K562 (cell line): ENCODE measurements around the gene ZNF43. TPM values are rescaled to one million over a fixed set of nuclear protein-coding genes. Genes with fewer than 3 reads are reported as not detected.

Experiments
- ATAC-seq: fragments of 200-7000 bp; cut with Tn5 transposase; 3 replicates; pipeline ENCODE4 v1.9.1; 2020; ENCODE audit warnings: moderate library complexity
- BruUV-seq: library from RNA; stranded (reverse); fragments of 400-500 nt; replicated peaks from 2 replicates; lab custom pipeline; 2021; lab: Mats Ljungman, UMichigan
- CTCF ChIA-PET: fragments of 300-600 bp; formaldehyde crosslinking; extraction: SDS; loops from one replicate; lab custom pipeline; 2021; ENCODE audit warnings: low intra/inter-chr PET ratio; lab: Yijun Ruan, JAX
- POLR2A ChIA-PET: fragments of 300-600, 350-650 bp; sonication (Branson Sonifier 250); formaldehyde crosslinking; extraction: SDS; loops from one replicate; lab custom pipeline; 2021; ENCODE audit warnings: antibody characterized with exemption, inconsistent platforms; lab: Yijun Ruan, JAX
- DNase-seq, 4 experiments: peaks; one replicate each; pipeline versions ENCODE4 v3.0.0 to v3.0.0-alpha.2; 2011 to 2018; ENCODE audit warnings: low spot score in 3 of 4, mixed read lengths in 3 of 4; ENCODE audit errors: extremely low read depth in 1 of 4
- FAIRE-seq: peaks from 2 replicates; lab custom pipeline; 2011; peaks lifted over from hg19 to GRCh38; lab: Jason Lieb, UNC
- H2AFZ ChIP-seq: 2 replicates; pipeline ENCODE4 v1.6.0; 2011; ENCODE audit warnings: low read depth, low read length, control low read depth, inconsistent platforms
- H3K27ac ChIP-seq: fragments of 200-600 bp; 3 replicates; pipeline ENCODE4 v1.8.0; 2011; ENCODE audit warnings: low read depth, mild to moderate bottlenecking, control low read depth, inconsistent platforms, low read length, moderate library complexity, mixed read lengths; ENCODE audit errors: extremely low read depth
- H3K27me3 ChIP-seq, 2 experiments: fragments of 300-600 bp in 1 of 2; 2 replicates in 1 of 2; 3 replicates in 1 of 2; pipeline versions ENCODE4 v1.6.0 to v1.8.0; 2011; ENCODE audit warnings: inconsistent platforms in 2 of 2, low read length in 2 of 2, mild to moderate bottlenecking in 1 of 2, mixed read lengths in 1 of 2, moderate library complexity in 1 of 2; ENCODE audit not compliant: control insufficient read depth in 2 of 2, insufficient read depth in 2 of 2
- H3K36me3 ChIP-seq: fragments of 300-600 bp; 3 replicates; pipeline ENCODE4 v1.8.0; 2011; ENCODE audit warnings: mild to moderate bottlenecking, low read length, inconsistent platforms; ENCODE audit not compliant: control insufficient read depth, insufficient read depth
- H3K4me1 ChIP-seq, 2 experiments: fragments of 200-600 bp in 1 of 2; replicated peaks in 1 of 2; 2 replicates in 1 of 2; 3 replicates in 1 of 2; pipeline versions ENCODE4 v1.5.1 to v1.8.0; 2011; ENCODE audit warnings: inconsistent platforms in 2 of 2, low read length in 2 of 2, mild to moderate bottlenecking in 1 of 2, mixed read lengths in 1 of 2, moderate library complexity in 1 of 2; ENCODE audit not compliant: control insufficient read depth in 2 of 2, insufficient read depth in 2 of 2
- H3K4me2 ChIP-seq: 2 replicates; pipeline ENCODE4 v1.6.1; 2011; ENCODE audit warnings: low read length, control low read depth, inconsistent platforms, mixed read lengths; ENCODE audit not compliant: insufficient read depth
- H3K4me3 ChIP-seq: fragments of 200-600 bp; sonication (generic), shearing (Covaris generic); 2 replicates; pipeline ENCODE4 v1.5.1; 2016; ENCODE audit warnings: control low read depth, inconsistent platforms
- H3K79me2 ChIP-seq: fragments of 200-600 bp; 3 replicates; pipeline ENCODE4 v1.8.0; 2011; ENCODE audit warnings: low read length, inconsistent platforms; ENCODE audit not compliant: control insufficient read depth, insufficient read depth
- H3K9ac ChIP-seq, 2 experiments: 2 replicates each; pipeline versions ENCODE4 v1.6.0 to v1.6.1; 2011; ENCODE audit warnings: low read depth in 2 of 2, low read length in 2 of 2, control low read depth in 1 of 2, inconsistent platforms in 1 of 2, mild to moderate bottlenecking in 1 of 2, mixed read lengths in 1 of 2; ENCODE audit not compliant: insufficient read depth in 1 of 2
- H3K9me1 ChIP-seq: one replicate; pipeline ENCODE4 v1.6.0; 2011; ENCODE audit warnings: inconsistent platforms, mild to moderate bottlenecking, low read length, moderate library complexity; ENCODE audit not compliant: control insufficient read depth, insufficient read depth
- H3K9me3 ChIP-seq: replicated peaks from 2 replicates; pipeline ENCODE4 v1.5.1; 2011; ENCODE audit warnings: low read depth, low read length, inconsistent platforms; ENCODE audit not compliant: control insufficient read depth, insufficient read depth
- H4K20me1 ChIP-seq: replicated peaks from 2 replicates; pipeline ENCODE4 v1.6.1; 2011; ENCODE audit warnings: low read length, inconsistent platforms, mixed read lengths; ENCODE audit not compliant: control insufficient read depth, insufficient read depth
- ASH1L ChIP-seq: fragments of 450-650 bp; IDR thresholded peaks from 2 replicates; pipeline ENCODE4 v1.6.1; 2018; ENCODE audit warnings: borderline replicate concordance, mild to moderate bottlenecking, low read depth; ENCODE audit not compliant: partially characterized antibody
- ATF4 ChIP-seq: fragments of 450-650 bp; formaldehyde crosslinking; IDR thresholded peaks from 2 replicates; pipeline ENCODE4 v1.4.0; 2022; ENCODE audit warnings: mild to moderate bottlenecking, moderate library complexity
- BCLAF1 ChIP-seq, 2 experiments: fragments of 450-650 bp in 1 of 2; IDR thresholded peaks; 2 replicates each; pipeline ENCODE4 v1.6.1; 2011 to 2017; ENCODE audit warnings: low read depth in 2 of 2, antibody characterized with exemption in 1 of 2, borderline replicate concordance in 1 of 2, low read length in 1 of 2, mild to moderate bottlenecking in 1 of 2, mixed read lengths in 1 of 2; ENCODE audit not compliant: control insufficient read depth in 1 of 2
- CXXC5 ChIP-seq: fragments of 250-450 bp; sonication (Bioruptor Pico); IDR thresholded peaks from 2 replicates; pipeline ENCODE4 v1.8.0; 2022; ENCODE audit warnings: inconsistent platforms, mild to moderate bottlenecking, moderate library complexity
- FOXJ3 ChIP-seq: sonication (generic); formaldehyde crosslinking; IDR thresholded peaks from 2 replicates; pipeline ENCODE4 v1.4.0; 2020; ENCODE audit warnings: mild to moderate bottlenecking, missing genetic modification reagents
- MAFG ChIP-seq: fragments of 450-650 bp; conservative IDR thresholded peaks from 2 replicates; pipeline ENCODE4 v1.6.1; 2016; ENCODE audit warnings: missing genetic modification characterization, missing compliant biosample characterization
- RFX7 ChIP-seq: fragments of 250-450 bp; sonication (Bioruptor Pico); IDR thresholded peaks from 2 replicates; pipeline ENCODE4 v1.5.1; 2021; ENCODE audit warnings: mild to moderate bottlenecking
- SMAD2 ChIP-seq: fragments of 150-350 bp; IDR thresholded peaks from 2 replicates; pipeline ENCODE4 v1.6.1; 2014; ENCODE audit warnings: low read depth, mild to moderate bottlenecking, low read length
- SMC3 ChIP-seq: conservative IDR thresholded peaks from 2 replicates; pipeline ENCODE4 v1.6.1; 2011; ENCODE audit warnings: low read depth, low read length, improper control_type of control experiment; ENCODE audit not compliant: insufficient read depth
- SP2 ChIP-seq: IDR thresholded peaks from 2 replicates; pipeline ENCODE4 v1.6.1; 2011; ENCODE audit warnings: mild to moderate bottlenecking, low read depth, low read length, moderate library complexity; ENCODE audit not compliant: poor library complexity, severe bottlenecking; ENCODE audit errors: extremely low read depth
- SREBF2 ChIP-seq: sonication (generic); formaldehyde crosslinking; IDR thresholded peaks from 2 replicates; pipeline ENCODE4 v1.4.0; 2020; ENCODE audit warnings: mild to moderate bottlenecking, missing genetic modification reagents
- TCF7 ChIP-seq: sonication (generic); IDR thresholded peaks from 2 replicates; pipeline ENCODE4 v1.6.1; 2016; ENCODE audit warnings: antibody characterized with exemption, borderline replicate concordance
- XRCC5 ChIP-seq: fragments of 200-400 bp; formaldehyde crosslinking; IDR thresholded peaks from 2 replicates; pipeline ENCODE4 v1.6.1; 2017; ENCODE audit warnings: low read depth, mild to moderate bottlenecking, low read length
- ZBTB49 ChIP-seq: sonication (generic); formaldehyde crosslinking; IDR thresholded peaks from 2 replicates; pipeline ENCODE4 v1.8.0; 2022; ENCODE audit warnings: missing genetic modification reagents, mild to moderate bottlenecking, borderline replicate concordance
- ZNF12 ChIP-seq: sonication (generic); formaldehyde crosslinking; IDR thresholded peaks from 2 replicates; pipeline ENCODE4 v1.4.0; 2020; ENCODE audit warnings: mild to moderate bottlenecking, missing genetic modification reagents
- WGBS: fragments of 100-300 bp; shearing (Covaris generic); methylation state at CpG from one replicate; pipeline ENCODE4 v1.1.6; 2016; ENCODE audit warnings: low coverage, mixed read lengths; ENCODE audit not compliant: insufficient coverage; ENCODE audit errors: missing lambda C conversion rate; 5-methylcytosine and 5-hydroxymethylcytosine counted together
- in situ Hi-C: fragments of 300-500 bp; cut with MboI; formaldehyde crosslinking; loops from 4 replicates; pipeline ENCODE4 v1.15.0; 2018; ENCODE audit warnings: inconsistent platforms, mixed read lengths
- intact Hi-C: fragments of 100-400 bp; cut with micrococcal nuclease; formaldehyde crosslinking; loops from 2 replicates; pipeline ENCODE4 v1.14.2; 2022
- polyA plus RNA-seq, 8 experiments: library from polyadenylated mRNA; depleted of rRNA in 4 of 8; stranded (reverse) in 5 of 8; unstranded in 3 of 8; fragments of >200 nt; fragmentation: Nextera tagmentation in 2 of 8; fragmentation: Illumina TruSeq in 1 of 8; extraction: Ambion mirVana in 2 of 8; extraction: Trizol in 1 of 8; gene quantifications; 2 replicates each; pipeline versions ENCODE4 v1.2.1 to v1.2.3, GENCODE V29; 2011 to 2014; ENCODE audit warnings: inconsistent platforms in 1 of 8, missing spikeins in 1 of 8
- total RNA-seq, 7 experiments: library from RNA; depleted of rRNA in 6 of 7; stranded (reverse); fragments of >200 nt in 6 of 7; fragmentation: Illumina TruSeq in 2 of 7; extraction: Trizol in 2 of 7; gene quantifications; 2 replicates each; pipeline versions ENCODE4 v1.2.1 to v1.2.3, GENCODE V29; 2011 to 2021; ENCODE audit warnings: low replicate concordance in 1 of 7

ZNF43 gene
- total and polyA plus RNA-seq, 9 of the 15 experiments (the other 6 are each of a cell fraction or from before 2014, with no cell fraction given): 3.6 to 18.6 (median 9.2) TPM

GRCh38 chr19:21851596-21852345 is 15.8 kb upstream of the ZNF43 start:
- Histone ChIP-seq H4K20me1 (no peaks in the 10 kb centered on the region), H3K4me1 (peaks cover 2 to 5% of the 10 kb centered on the region in 2 experiments; a peak in 1 of 5 replicates), H3K9me1 (no peaks in the 10 kb centered on the region), H3K4me3 (peak overlapping the region; percentile 64), H3K36me3 (peaks cover 17% of the 10 kb centered on the region; the same call in 1 of the 3 replicates), H2AFZ (peak overlapping the region; percentile 95), H3K4me2 (peak overlapping the region; percentile 85), H3K27ac (peak overlapping the region; percentile 76), H3K27me3 (no peaks in the 10 kb centered on the region), H3K9me3 (peaks cover 4% of the 10 kb centered on the region), H3K79me2 (peaks cover 7% of the 10 kb centered on the region), H3K9ac (peak overlapping the region; percentile 65 to 92)
- ATAC-seq (peak; percentile 99), DNase-seq (peak; percentile 77 to 92 (median 82)), FAIRE-seq (peak; percentile 92)
- intact Hi-C loops (no loop called here), in situ Hi-C loops (no loop called here)
- CTCF ChIA-PET: interaction anchor here (0.6 kb wide), 1 partner anchor 31 kb away, joined by 6 read pairs; no protein-coding TSS in a partner anchor
- 7% methylated on average over 37 of the region's 44 CpGs for WGBS
- POLR2A ChIA-PET: interaction anchor here (0.7 to 1.6 kb wide), 4 partner anchors 9 to 346 kb away, joined by 3 to 10 read pairs (median 5); partner anchors contain the start of genes ZNF100, ZNF429 and ZNF43
- BruUV-seq: no TSS peak
- TF ChIP-seq SMC3 (no peak), ASH1L (peak; percentile 80), TCF7 (no peak), RFX7 (CRISPR knock-in tag) (no peak), SREBF2 (CRISPR knock-in tag) (no peak), SMAD2 (no peak), CXXC5 (CRISPR knock-in tag) (peak; percentile 53), MAFG (tag) (no peak), BCLAF1 (IDR thresholded peaks at IDR 0.05; ENCODE audit: borderline replicate concordance in 1 of 2, control insufficient read depth in 1 of 2, low read depth in 2 of 2, low read length in 1 of 2) (no peak), ZBTB49 (CRISPR knock-in tag) (no peak), SP2 (peak; percentile 45), FOXJ3 (CRISPR knock-in tag) (no peak), XRCC5 (no peak), ATF4 (CRISPR knock-in tag) (no peak), ZNF12 (CRISPR knock-in tag) (no peak)
